AG04449 (cell line): ENCODE measurements around the gene ANKS3.

Source experiments
- CTCF ChIA-PET: fragments of 350-600 bp; formaldehyde crosslinking; extraction: SDS; loops from one replicate; lab custom pipeline; 2021; ENCODE audit warnings: antibody characterized with exemption; lab: Yijun Ruan, JAX
- POLR2A ChIA-PET: fragments of 400-600, 350-600 bp; formaldehyde crosslinking; extraction: SDS; loops from one replicate; lab custom pipeline; 2020; ENCODE audit warnings: antibody characterized with exemption, inconsistent platforms; lab: Yijun Ruan, JAX
- DNase-seq: peaks from one replicate; pipeline ENCODE4 v3.0.0-alpha.2; 2010; ENCODE audit warnings: low read depth, low spot score
- H3K4me3 ChIP-seq: 2 replicates; pipeline ENCODE4 v1.5.1; 2011; ENCODE audit warnings: low read depth, mild to moderate bottlenecking, control low read depth, low read length
- TF ChIP-seq, protein P1 (sequence below): IDR thresholded peaks from one replicate; pipeline ENCODE4 v1.5.1; 2011; ENCODE audit warnings: mild to moderate bottlenecking, moderate library complexity, low read length, control low read depth, inconsistent platforms; ENCODE audit not compliant: insufficient read depth; ENCODE audit errors: missing control alignments

Gene ANKS3, protein sequence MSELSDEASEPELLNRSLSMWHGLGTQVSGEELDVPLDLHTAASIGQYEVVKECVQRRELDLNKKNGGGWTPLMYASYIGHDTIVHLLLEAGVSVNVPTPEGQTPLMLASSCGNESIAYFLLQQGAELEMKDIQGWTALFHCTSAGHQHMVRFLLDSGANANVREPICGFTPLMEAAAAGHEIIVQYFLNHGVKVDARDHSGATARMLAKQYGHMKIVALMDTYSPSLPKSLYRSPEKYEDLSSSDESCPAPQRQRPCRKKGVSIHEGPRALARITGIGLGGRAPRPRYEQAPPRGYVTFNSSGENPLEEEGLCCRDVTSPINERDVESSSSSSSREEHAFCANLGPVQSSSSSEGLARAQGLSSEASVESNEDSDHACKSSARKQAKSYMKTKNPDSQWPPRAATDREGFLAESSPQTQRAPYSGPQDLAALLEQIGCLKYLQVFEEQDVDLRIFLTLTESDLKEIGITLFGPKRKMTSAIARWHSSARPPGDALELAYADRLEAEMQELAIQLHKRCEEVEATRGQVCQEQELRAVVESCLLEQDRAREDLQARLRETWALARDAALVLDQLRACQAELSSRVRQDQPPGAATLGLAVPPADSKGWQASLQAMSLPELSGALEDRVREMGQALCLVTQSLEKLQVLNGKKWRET

GRCh38 chr16:4734063-4734729 lies at the start of gene ANKS3, which contains the start of gene DNAAF8:
Gene ANKS3, minus strand, starts transcription at chr16:4734271. Its CDS starts 4,122 bp downstream, at chr16:4730149.
Gene DNAAF8, plus strand, starts transcription at chr16:4734537. Its CDS starts 1,978 bp downstream, at chr16:4736515.
- TF ChIP-seq, protein P1, sequence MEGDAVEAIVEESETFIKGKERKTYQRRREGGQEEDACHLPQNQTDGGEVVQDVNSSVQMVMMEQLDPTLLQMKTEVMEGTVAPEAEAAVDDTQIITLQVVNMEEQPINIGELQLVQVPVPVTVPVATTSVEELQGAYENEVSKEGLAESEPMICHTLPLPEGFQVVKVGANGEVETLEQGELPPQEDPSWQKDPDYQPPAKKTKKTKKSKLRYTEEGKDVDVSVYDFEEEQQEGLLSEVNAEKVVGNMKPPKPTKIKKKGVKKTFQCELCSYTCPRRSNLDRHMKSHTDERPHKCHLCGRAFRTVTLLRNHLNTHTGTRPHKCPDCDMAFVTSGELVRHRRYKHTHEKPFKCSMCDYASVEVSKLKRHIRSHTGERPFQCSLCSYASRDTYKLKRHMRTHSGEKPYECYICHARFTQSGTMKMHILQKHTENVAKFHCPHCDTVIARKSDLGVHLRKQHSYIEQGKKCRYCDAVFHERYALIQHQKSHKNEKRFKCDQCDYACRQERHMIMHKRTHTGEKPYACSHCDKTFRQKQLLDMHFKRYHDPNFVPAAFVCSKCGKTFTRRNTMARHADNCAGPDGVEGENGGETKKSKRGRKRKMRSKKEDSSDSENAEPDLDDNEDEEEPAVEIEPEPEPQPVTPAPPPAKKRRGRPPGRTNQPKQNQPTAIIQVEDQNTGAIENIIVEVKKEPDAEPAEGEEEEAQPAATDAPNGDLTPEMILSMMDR: no peak
- CTCF ChIA-PET: interaction anchor here (0.9 to 2.4 kb wide), 7 partner anchors 10 to 224 kb away, joined by 3 to 8 read pairs (median 3); partner anchors contain the start of genes MGRN1, SEC14L5 and ZNF500
- POLR2A ChIA-PET: interaction anchor here (0.8 to 2.1 kb wide), 10 partner anchors 8 to 338 kb away, joined by 3 to 15 read pairs (median 5); partner anchors contain the start of genes NUDT16L1, ROGDI and ZNF500

GRCh38 chr16:4783251-4783950 lies 49.3 kb upstream of the ANKS3 start:
- H3K4me3 ChIP-seq: no peak overlapping the region
- TF ChIP-seq, protein P1: no peak
- ChIA-PET CTCF (no interaction called here), POLR2A (no interaction called here)
- DNase-seq: no peak

More at GRCh38 chr16:4734063-4734729, at the start of gene ANKS3, which contains the start of gene DNAAF8:
- peak within 1 kb of the TSS; percentile 97 for H3K4me3 ChIP-seq
- DNase-seq: peak; percentile 83

- TF ChIP-seq, protein P1: no peak
- ChIA-PET POLR2A (no interaction called here), CTCF (no interaction called here)
- no peak overlapping the region for H3K4me3 ChIP-seq
- DNase-seq: no peak
Measured at GRCh38 chr16:4780235-4780634, 46.2 kb upstream of the ANKS3 start.

GRCh38 chr16:4778050-4778392 lies 44.0 kb upstream of the ANKS3 start:
- POLR2A ChIA-PET: no interaction called here
- no peak for DNase-seq
- H3K4me3 ChIP-seq: no peak overlapping the region
- TF ChIP-seq, protein P1: no peak
- CTCF ChIA-PET: no interaction called here

DNA sequence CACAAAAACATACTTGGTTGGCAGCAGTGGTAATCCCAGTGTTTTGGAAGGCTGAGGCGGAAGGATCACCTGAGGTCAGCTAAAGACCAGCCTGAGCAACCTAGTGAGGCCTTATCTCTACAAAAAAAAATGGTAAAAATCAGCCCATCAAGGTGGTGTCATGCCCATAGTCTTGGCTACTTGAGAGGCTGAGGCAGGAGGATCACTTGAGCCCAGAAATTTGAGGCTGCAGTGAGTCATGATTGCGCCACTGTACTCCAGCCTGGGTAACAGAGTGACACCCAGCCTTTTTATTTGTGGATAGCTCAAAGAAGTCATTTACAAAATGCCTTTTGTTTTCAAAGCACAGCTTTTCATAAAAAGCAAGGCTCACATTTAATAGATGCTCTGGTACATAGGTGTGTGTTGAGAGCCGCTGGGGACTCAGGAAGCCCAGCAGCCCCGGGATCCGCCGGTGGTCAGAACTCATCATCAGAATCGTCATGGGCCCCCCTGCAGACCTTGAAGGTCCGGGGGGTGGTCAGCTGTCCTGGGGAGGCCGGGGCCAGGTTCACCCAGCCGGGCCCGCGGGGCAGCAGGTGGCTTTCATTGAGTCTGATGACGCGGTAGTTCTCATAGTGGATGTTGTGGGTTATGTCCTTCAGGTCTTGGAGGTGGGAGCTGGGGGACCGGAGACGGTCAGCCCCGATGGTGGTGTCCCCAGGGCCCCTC lies 43.4 kb upstream of the ANKS3 start:
- TF ChIP-seq, protein P1: no peak
- ChIA-PET POLR2A (no interaction called here), CTCF (no interaction called here)
- no peak overlapping the region for H3K4me3 ChIP-seq
- no peak for DNase-seq
